HL-60 (cell line): Measurements from ENCODE around the gene FABP6.
A peak's percentile ranks its signal among the peaks of the same experiment; 100 is the strongest.
"Not testable (repeated sequence)": the region's sequence is repeated elsewhere in the genome, so short reads cannot be mapped to it uniquely, and the experiment has no call there.

Source experiments
- DNase-seq, 2 experiments: peaks; one replicate each; pipeline ENCODE4 v3.0.0-alpha.2; 2010 to 2020; ENCODE audit warnings: low read depth in 1 of 2, low spot score in 1 of 2
- H3K27ac ChIP-seq: fragments of 250-450 bp; sonication (Bioruptor Pico); replicated peaks from 2 replicates; pipeline ENCODE4 v1.5.1; 2020; ENCODE audit warnings: mild to moderate bottlenecking, moderate library complexity
- H3K27me3 ChIP-seq: fragments of 250-450 bp; sonication (Bioruptor Pico); 2 replicates; pipeline ENCODE4 v1.5.1; 2021; ENCODE audit warnings: mild to moderate bottlenecking, moderate library complexity; ENCODE audit not compliant: insufficient read depth, poor library complexity, severe bottlenecking
- H3K4me3 ChIP-seq: replicated peaks from 2 replicates; pipeline ENCODE4 v1.5.1; 2011; ENCODE audit warnings: mild to moderate bottlenecking, control low read depth, low read length; ENCODE audit not compliant: insufficient read depth
- GABPA ChIP-seq: IDR thresholded peaks from 2 replicates; pipeline ENCODE4 v1.6.1; 2012; ENCODE audit warnings: low read depth
- POLR2AphosphoS5 ChIP-seq: IDR thresholded peaks from 2 replicates; pipeline ENCODE4 v1.6.1; 2012; ENCODE audit warnings: low read depth
- REST ChIP-seq: IDR thresholded peaks from 2 replicates; pipeline ENCODE4 v1.6.1; 2012; ENCODE audit warnings: low read depth; ENCODE audit not compliant: insufficient replicate concordance
- SPI1 ChIP-seq: IDR thresholded peaks from 2 replicates; pipeline ENCODE4 v1.6.1; 2012; ENCODE audit warnings: low read depth, mild to moderate bottlenecking, borderline replicate concordance

FABP6 gene

GRCh38 chr5:160188141-160189015, 40.9 kb upstream of the FABP6 start:
- peak overlapping the region; percentile 37 for H3K4me3 ChIP-seq
- H3K27me3 ChIP-seq = no peaks in the 10 kb centered on the region
- no peak for DNase-seq
- no peak for TF ChIP-seq REST
- no peak for TF ChIP-seq POLR2AphosphoS5
- no peak for TF ChIP-seq GABPA
- TF ChIP-seq SPI1 = peak; percentile 42; the same call in 1 of the 2 replicates
- H3K27ac ChIP-seq = no peak overlapping the region

GRCh38 chr5:160192424-160192823, 36.9 kb upstream of the FABP6 start:
- Histone ChIP-seq H3K4me3 (no peak overlapping the region), H3K27me3 (no peaks in the 10 kb centered on the region), H3K27ac (no peak overlapping the region)
- TF ChIP-seq GABPA (no peak), POLR2AphosphoS5 (no peak), REST (no peak), SPI1 (no peak)
- no peak for DNase-seq

- H3K4me3 ChIP-seq = not testable (repeated sequence)
Measured at GRCh38 chr5:160193076-160193475, 36.2 kb upstream of the FABP6 start.

GRCh38 chr5:160193790-160194189, 35.5 kb upstream of the FABP6 start:
- H3K27me3 ChIP-seq, DNase-seq, H3K4me3 ChIP-seq, H3K27ac ChIP-seq: not testable (repeated sequence)

More at GRCh38 chr5:160193076-160193475, 36.2 kb upstream of the FABP6 start:
- not testable (repeated sequence) for H3K27me3 ChIP-seq, DNase-seq, H3K27ac ChIP-seq

- TF ChIP-seq GABPA (peak; percentile 61), REST (no peak)
- peak; percentile 36 for DNase-seq
- H3K4me3 ChIP-seq = no peak overlapping the region
- no peak overlapping the region for H3K27ac ChIP-seq
- no peaks in the 10 kb centered on the region for H3K27me3 ChIP-seq
Measured at GRCh38 chr5:160197341-160198144, 31.8 kb upstream of the FABP6 start.
